GM23338 (cell line): ENCODE results near the gene NKD1. TPM values are rescaled to one million over a fixed set of nuclear protein-coding genes. Genes with fewer than 3 reads are reported as not detected.

ENCODE experiments used
- ATAC-seq: fragments of 200-7000 bp; cut with Tn5 transposase; 3 replicates; pipeline ENCODE4 v1.9.1; 2020
- DNase-seq: peaks from one replicate; pipeline ENCODE4 v3.0.0-alpha.2; 2015; ENCODE audit warnings: low spot score
- H2AFZ ChIP-seq: fragments of 200-600 bp; sonication (generic); 2 replicates; pipeline ENCODE4 v1.8.0; 2016; ENCODE audit warnings: antibody characterized with exemption, mild to moderate bottlenecking, moderate library complexity
- H3F3A ChIP-seq: fragments of 200-600 bp; sonication (generic); replicated peaks from 2 replicates; pipeline ENCODE4 v1.8.0; 2017; ENCODE audit warnings: antibody characterized with exemption, mixed run types, low read depth
- H3K27ac ChIP-seq: fragments of 200-600 bp; sonication (generic); 2 replicates; pipeline ENCODE4 v1.6.1; 2016; ENCODE audit warnings: low read depth
- H3K27me3 ChIP-seq: fragments of 200-600 bp; sonication (generic); 2 replicates; pipeline ENCODE4 v1.8.0; 2016; ENCODE audit warnings: mild to moderate bottlenecking, mixed run types, moderate library complexity; ENCODE audit not compliant: insufficient read depth
- H3K36me3 ChIP-seq: fragments of 200-600 bp; sonication (generic); 2 replicates; pipeline ENCODE4 v1.8.0; 2016; ENCODE audit warnings: mild to moderate bottlenecking; ENCODE audit not compliant: insufficient read depth
- H3K4me1 ChIP-seq: fragments of 200-600 bp; sonication (generic); 2 replicates; pipeline ENCODE4 v1.8.0; 2016; ENCODE audit warnings: mild to moderate bottlenecking, moderate library complexity; ENCODE audit not compliant: insufficient read depth
- H3K4me2 ChIP-seq: fragments of 200-600 bp; sonication (generic); 2 replicates; pipeline ENCODE4 v1.7.1; 2017; ENCODE audit warnings: mixed run types
- H3K4me3 ChIP-seq: fragments of 200-600 bp; sonication (generic); 2 replicates; pipeline ENCODE4 v1.6.1; 2016; ENCODE audit warnings: mixed run types
- H3K79me2 ChIP-seq: fragments of 200-600 bp; sonication (generic); replicated peaks from 2 replicates; pipeline ENCODE4 v1.8.0; 2017; ENCODE audit warnings: mild to moderate bottlenecking; ENCODE audit not compliant: insufficient read depth
- H3K9me2 ChIP-seq: fragments of 200-600 bp; sonication (generic); 2 replicates; pipeline ENCODE4 v1.8.0; 2017; ENCODE audit not compliant: insufficient read depth
- H4K20me1 ChIP-seq: fragments of 200-600 bp; sonication (generic); replicated peaks from 2 replicates; pipeline ENCODE4 v1.8.0; 2017; ENCODE audit warnings: mild to moderate bottlenecking; ENCODE audit not compliant: insufficient read depth
- H3K27ac Mint-ChIP-seq: 2 replicates; pipeline ENCODE4 v1.8.0; 2020; ENCODE audit warnings: inconsistent platforms, mild to moderate bottlenecking, moderate library complexity, mixed read lengths
- H3K27me3 Mint-ChIP-seq: 3 replicates; pipeline ENCODE4 v1.8.0; 2022; ENCODE audit warnings: low read depth, mild to moderate bottlenecking, moderate library complexity, mixed read lengths, inconsistent platforms; ENCODE audit not compliant: insufficient read depth, poor library complexity
- H3K36me3 Mint-ChIP-seq: 3 replicates; pipeline ENCODE4 v1.8.0; 2021; ENCODE audit warnings: low read depth, mild to moderate bottlenecking, inconsistent platforms, moderate library complexity, mixed read lengths
- H3K4me1 Mint-ChIP-seq: 3 replicates; pipeline ENCODE4 v1.8.0; 2020; ENCODE audit warnings: mild to moderate bottlenecking, inconsistent platforms, mixed read lengths
- H3K4me3 Mint-ChIP-seq: 3 replicates; pipeline ENCODE4 v1.8.0; 2021; ENCODE audit warnings: moderate library complexity, mild to moderate bottlenecking, inconsistent platforms, mixed read lengths
- H3K9me3 Mint-ChIP-seq: 3 replicates; pipeline ENCODE4 v1.8.0; 2020; ENCODE audit warnings: moderate library complexity, mild to moderate bottlenecking, inconsistent platforms, mixed read lengths
- CREB1 ChIP-seq: fragments of 250-450 bp; sonication (Bioruptor Pico); IDR thresholded peaks from 2 replicates; pipeline ENCODE4 v1.5.0; 2020; ENCODE audit warnings: low read depth, mild to moderate bottlenecking, moderate library complexity
- CTCF ChIP-seq, 2 experiments: fragments of 200-600 bp in 1 of 2; sonication (generic) in 1 of 2; conservative IDR thresholded peaks; 2 replicates each; pipeline versions ENCODE4 v1.5.1 to v1.6.1; 2016 to 2017; ENCODE audit warnings: antibody characterized with exemption in 2 of 2, low read depth in 2 of 2, mild to moderate bottlenecking in 2 of 2, moderate library complexity in 1 of 2
- ETS1 ChIP-seq: IDR thresholded peaks from 2 replicates; pipeline ENCODE4 v1.6.1; 2016; ENCODE audit warnings: antibody characterized with exemption
- EZH2 ChIP-seq: fragments of 200-600 bp; sonication (generic); IDR thresholded peaks from one replicate; pipeline ENCODE4 v1.8.0; 2017; ENCODE audit warnings: antibody characterized with exemption, mild to moderate bottlenecking, low read depth; ENCODE audit not compliant: unreplicated experiment
- EZH2phosphoT487 ChIP-seq: fragments of 200-600 bp; sonication (generic); IDR thresholded peaks from one replicate; pipeline ENCODE4 v1.8.1; 2018; ENCODE audit warnings: antibody characterized with exemption; ENCODE audit not compliant: unreplicated experiment
- JUNB ChIP-seq: IDR thresholded peaks from one replicate; pipeline ENCODE4 v1.6.1; 2016; ENCODE audit warnings: antibody characterized with exemption; ENCODE audit not compliant: unreplicated experiment
- NANOG ChIP-seq: IDR thresholded peaks from 2 replicates; pipeline ENCODE4 v1.6.1; 2016; ENCODE audit warnings: antibody characterized with exemption, borderline replicate concordance
- POLR2AphosphoS5 ChIP-seq: IDR thresholded peaks from 2 replicates; pipeline ENCODE4 v1.6.1; 2016; ENCODE audit warnings: antibody characterized with exemption, low read depth
- REST ChIP-seq: IDR thresholded peaks from one replicate; pipeline ENCODE4 v1.6.1; 2018; ENCODE audit warnings: antibody characterized with exemption; ENCODE audit not compliant: unreplicated experiment
- STAT1 ChIP-seq: IDR thresholded peaks from one replicate; pipeline ENCODE4 v1.6.1; 2016; ENCODE audit warnings: antibody characterized with exemption; ENCODE audit not compliant: unreplicated experiment
- ZNF114 ChIP-seq: fragments of 250-450 bp; sonication (Bioruptor Pico); IDR thresholded peaks from 2 replicates; pipeline ENCODE4 v1.5.0; 2020; ENCODE audit warnings: mild to moderate bottlenecking, moderate library complexity
- ZNF331 ChIP-seq: fragments of 250-450 bp; sonication (Bioruptor Pico); IDR thresholded peaks from 2 replicates; pipeline ENCODE4 v1.5.0; 2020; ENCODE audit warnings: low read depth, mild to moderate bottlenecking, moderate library complexity
- ZNF462 ChIP-seq: fragments of 250-450 bp; sonication (Bioruptor Pico); IDR thresholded peaks from 2 replicates; pipeline ENCODE4 v1.5.0; 2020; ENCODE audit warnings: mild to moderate bottlenecking, moderate library complexity
- polyA plus RNA-seq: library from polyadenylated mRNA; unstranded; fragments of >200 nt; fragmentation: Nextera tagmentation; extraction: Ambion mirVana; gene quantifications from 2 replicates; pipeline ENCODE4 v1.2.1, GENCODE V29; 2016
- total RNA-seq: library from RNA; depleted of rRNA; stranded (reverse); fragments of >200 nt; shearing (Covaris generic); gene quantifications from 2 replicates; pipeline ENCODE4 v1.2.3, GENCODE V29; 2014

The NKD1 gene
- total and polyA plus RNA-seq, 2 experiments from 2014 or later, result 2.1 to 2.3 TPM

- Histone ChIP-seq H3K9me2 (no peaks in the 10 kb centered on the region), H3K27ac (no peak overlapping the region), H3K79me2 (no peaks in the 10 kb centered on the region), H2AFZ (no peak overlapping the region), H3K36me3 (no peaks in the 10 kb centered on the region), H3K27me3 (peaks cover 46% of the 10 kb centered on the region), H3K4me2 (no peak overlapping the region), H3K4me3 (no peak overlapping the region), H4K20me1 (peaks cover 4% of the 10 kb centered on the region; the same call in 1 of the 2 replicates), H3F3A (no peaks in the 10 kb centered on the region), H3K4me1 (no peaks in the 10 kb centered on the region)
- no peak for TF ChIP-seq POLR2AphosphoS5
- TF ChIP-seq EZH2phosphoT487, result no peak
- TF ChIP-seq ETS1, result no peak
- no peak for TF ChIP-seq ZNF114
- no peak for TF ChIP-seq NANOG
- TF ChIP-seq EZH2, result no peak
- no peak for TF ChIP-seq CTCF (conservative IDR thresholded peaks at IDR 0.05; ENCODE audit: low read depth in 2 of 2)
- no peak for TF ChIP-seq STAT1
- no peak for TF ChIP-seq ZNF331 (CRISPR knock-in tag)
- no peak for TF ChIP-seq ZNF462 (CRISPR knock-in tag)
- no peak for TF ChIP-seq REST
- TF ChIP-seq CREB1, result no peak
- TF ChIP-seq JUNB, result no peak
- DNase-seq (no peak), ATAC-seq (no peak)
- Mint-ChIP-seq H3K4me3 (no peak overlapping the region), H3K4me1 (peaks cover 17% of the 10 kb centered on the region), H3K27ac (no peak overlapping the region), H3K9me3 (peaks cover 2% of the 10 kb centered on the region; the same call in 2 of the 3 replicates), H3K36me3 (no peaks in the 10 kb centered on the region), H3K27me3 (peaks cover 37% of the 10 kb centered on the region)
These were observed 2.1 kb upstream of the NKD1 start for GRCh38 chr16:50546125-50546524.
